GM12872 (cell line): ENCODE data around the gene APBB2.

Source experiments
- TF ChIP-seq, protein P1 (sequence below): IDR thresholded peaks from 3 replicates; pipeline ENCODE4 v1.5.1; 2011; ENCODE audit warnings: low read depth, mild to moderate bottlenecking, low read length, moderate library complexity; ENCODE audit not compliant: insufficient read depth

APBB2 gene

DNA sequence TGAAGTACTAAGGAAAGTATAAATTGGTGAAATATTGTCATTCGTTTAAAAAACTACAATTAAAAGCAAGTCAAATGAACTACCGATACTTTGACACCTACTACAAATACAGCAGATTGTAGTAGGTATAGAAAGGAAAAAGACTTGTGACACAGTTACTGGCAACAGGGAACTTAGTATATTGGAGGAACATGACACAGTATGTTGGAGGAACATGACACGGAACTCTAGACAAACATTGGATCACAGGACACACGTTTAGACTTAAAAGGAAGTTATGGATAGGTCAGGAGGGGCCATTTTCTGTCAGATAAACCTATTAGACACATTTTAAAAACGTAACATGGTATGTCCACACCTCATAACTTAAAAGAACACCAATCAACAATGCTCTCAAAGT is 132.5 kb downstream of the APBB2 start:
- TF ChIP-seq, protein P1, sequence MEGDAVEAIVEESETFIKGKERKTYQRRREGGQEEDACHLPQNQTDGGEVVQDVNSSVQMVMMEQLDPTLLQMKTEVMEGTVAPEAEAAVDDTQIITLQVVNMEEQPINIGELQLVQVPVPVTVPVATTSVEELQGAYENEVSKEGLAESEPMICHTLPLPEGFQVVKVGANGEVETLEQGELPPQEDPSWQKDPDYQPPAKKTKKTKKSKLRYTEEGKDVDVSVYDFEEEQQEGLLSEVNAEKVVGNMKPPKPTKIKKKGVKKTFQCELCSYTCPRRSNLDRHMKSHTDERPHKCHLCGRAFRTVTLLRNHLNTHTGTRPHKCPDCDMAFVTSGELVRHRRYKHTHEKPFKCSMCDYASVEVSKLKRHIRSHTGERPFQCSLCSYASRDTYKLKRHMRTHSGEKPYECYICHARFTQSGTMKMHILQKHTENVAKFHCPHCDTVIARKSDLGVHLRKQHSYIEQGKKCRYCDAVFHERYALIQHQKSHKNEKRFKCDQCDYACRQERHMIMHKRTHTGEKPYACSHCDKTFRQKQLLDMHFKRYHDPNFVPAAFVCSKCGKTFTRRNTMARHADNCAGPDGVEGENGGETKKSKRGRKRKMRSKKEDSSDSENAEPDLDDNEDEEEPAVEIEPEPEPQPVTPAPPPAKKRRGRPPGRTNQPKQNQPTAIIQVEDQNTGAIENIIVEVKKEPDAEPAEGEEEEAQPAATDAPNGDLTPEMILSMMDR: no peak

GRCh38 chr4:41080976-41081375 is 133.4 kb downstream of the APBB2 start:
- TF ChIP-seq, protein P1: no peak

- TF ChIP-seq, protein P1: no peak
These were observed 134.3 kb downstream of the APBB2 start for GRCh38 chr4:41079881-41080560.

- TF ChIP-seq, protein P1: no peak
These were observed 136.7 kb downstream of the APBB2 start for GRCh38 chr4:41077628-41078027.

DNA sequence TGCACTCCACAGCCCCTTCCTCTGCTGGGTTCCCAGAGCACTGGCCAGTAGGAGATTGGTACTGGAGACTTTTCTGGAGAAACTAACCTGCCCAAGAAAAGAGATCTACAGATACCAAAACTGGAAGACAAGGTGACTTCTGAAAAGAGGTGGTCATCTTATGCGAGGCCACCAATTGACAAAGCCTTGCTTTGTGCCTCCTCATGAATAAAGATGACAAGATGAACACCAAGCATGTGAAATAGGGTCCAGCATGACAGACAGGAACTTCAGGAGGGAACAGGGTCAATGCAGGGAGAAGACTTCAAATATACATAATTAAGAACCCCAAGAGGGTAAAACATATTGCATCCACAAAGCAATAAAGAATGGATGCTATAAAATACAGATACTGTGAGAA is 137.9 kb downstream of the APBB2 start:
- TF ChIP-seq, protein P1: no peak

DNA sequence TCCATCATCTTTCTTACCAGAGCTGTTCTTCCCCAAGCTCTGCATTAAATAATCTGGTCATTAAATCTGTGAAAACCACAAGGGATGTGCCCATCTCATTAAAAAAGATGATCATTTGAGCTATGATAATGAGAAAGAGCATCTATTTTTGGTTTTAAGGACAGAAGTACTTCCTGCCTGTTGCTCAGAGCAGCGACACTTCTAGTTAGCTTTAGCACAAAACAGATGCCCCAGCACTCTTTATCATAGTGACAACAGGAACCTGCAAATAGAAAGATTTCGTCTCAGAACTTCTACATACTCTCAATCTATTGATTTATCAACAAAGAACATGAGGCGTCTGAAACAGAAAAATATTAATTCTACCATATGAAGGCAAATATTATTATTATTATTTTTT is 140.1 kb downstream of the APBB2 start:
- TF ChIP-seq, protein P1: no peak

DNA sequence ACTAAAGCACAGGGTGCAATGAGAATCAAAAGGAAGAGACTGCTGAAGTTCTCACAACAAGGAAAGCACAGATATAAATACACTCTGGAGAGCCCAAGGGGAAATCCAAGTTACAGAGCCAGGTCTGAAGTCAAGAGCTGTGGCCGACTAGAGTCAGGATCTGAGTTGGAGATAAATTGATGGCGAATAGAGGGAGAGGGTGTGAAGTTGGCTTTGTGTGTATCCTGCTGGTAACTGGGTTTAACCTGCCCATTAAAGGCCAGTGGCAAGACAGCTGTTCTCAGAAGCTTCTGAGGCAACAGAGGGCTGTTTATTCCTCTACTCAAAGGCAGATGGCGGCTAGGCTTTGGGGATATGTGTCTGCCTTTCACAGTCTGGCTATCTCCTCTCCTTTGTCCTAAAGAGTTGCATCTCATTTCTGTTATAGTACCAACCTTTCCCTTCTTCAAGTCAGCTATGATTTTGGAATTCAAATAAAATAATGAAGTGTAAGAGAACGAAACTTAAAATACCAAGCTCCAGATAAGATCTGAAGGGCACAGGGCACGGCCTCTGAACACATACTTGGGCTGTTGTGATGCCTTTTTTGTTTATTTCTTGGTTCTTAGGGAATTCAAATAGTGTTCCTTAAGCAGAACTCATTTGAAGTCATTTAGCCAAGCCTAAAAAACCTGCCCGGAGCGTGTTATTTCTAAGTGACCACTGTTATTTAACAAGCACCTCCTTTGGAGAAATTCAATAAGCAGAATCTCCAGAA is 142.1 kb downstream of the APBB2 start:
- TF ChIP-seq, protein P1: no peak
